ENCODE results near the gene ATP8A1.
"Not testable (repeated sequence)": the region's sequence is repeated elsewhere in the genome, so short reads cannot be mapped to it uniquely, and the experiment has no call there.

ATP8A1 gene

DNA sequence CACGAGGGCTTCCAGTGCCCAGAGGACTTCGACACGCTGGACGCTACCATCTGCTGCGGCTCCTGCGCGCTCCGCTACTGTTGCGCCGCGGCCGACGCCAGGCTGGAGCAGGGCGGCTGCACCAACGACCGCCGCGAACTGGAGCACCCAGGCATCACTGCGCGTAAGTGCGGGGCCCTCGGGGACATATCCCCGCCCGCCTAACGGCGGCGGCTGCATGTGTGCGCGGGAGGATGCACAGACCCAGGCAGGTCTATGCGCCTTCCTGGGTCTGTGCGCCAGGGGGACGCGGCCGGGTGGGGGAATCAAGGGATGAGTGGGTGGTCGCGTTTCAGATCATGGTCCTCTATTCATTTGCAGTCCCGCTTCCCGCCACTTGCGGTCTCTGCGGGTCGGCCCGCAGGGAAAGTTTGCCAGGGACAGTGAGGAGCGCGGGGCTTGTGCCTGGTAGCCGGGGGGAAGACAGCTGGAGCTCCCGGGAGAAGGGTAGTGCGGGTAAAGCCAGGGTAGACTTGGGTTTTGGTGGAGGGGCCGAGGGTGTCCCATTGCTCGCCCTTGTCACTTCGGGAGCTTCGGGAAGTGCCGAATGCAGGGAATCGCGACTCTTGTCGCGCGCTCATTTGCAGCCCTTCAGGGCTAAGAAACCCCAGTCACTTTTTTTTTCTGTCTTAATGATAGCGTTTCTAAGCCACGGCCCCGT lies 258.6 kb downstream of the ATP8A1 start:
- DNase-seq, result peak; percentile 50

GRCh38 chr4:42397635-42398170 lies 259.2 kb downstream of the ATP8A1 start:
- DNase-seq, result peak; percentile 60

DNA sequence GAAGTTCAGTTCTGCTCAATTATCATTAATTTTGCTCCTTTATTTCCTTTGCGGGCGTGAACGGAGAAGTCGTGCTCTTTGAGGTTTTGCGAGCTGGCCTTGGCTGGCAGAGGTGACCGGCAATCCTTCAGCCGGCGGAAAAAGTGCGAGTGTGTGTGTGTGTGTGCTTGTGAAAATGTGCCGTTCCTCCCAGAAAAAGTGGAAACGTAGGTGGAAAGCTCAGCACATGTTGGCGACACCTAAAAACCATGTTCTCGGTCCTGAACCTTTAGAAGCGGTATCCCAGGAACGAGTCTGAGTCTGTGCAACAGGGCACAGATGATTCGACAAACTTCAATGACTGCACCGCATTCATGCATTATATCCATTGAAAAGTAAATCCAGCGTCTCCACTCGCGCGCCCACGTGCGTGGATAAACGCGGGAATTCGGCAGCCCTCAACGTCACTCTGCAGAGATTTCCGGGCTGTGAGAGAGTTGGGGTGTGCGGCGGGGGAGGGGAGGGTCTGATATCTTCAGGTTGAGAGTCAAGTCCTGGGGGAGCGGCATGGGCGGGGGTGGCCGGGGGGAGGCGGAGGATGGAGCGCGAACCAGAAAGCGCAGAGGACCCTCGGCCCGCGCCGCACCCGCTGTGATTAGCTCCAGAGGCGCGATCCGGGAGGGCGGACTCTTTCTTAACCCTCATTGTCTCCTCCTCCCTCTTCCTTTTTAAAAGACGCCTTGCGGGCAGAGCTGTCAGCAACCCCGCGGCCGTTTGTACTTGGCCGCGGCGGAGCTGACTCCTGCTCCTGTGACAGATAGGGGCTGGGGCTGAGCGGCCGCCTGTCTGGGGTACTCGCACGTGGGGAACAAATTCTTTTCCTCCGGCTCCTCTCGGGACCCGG lies 259.9 kb downstream of the ATP8A1 start, which contains the start of gene SHISA3:
TSS of gene SHISA3 (plus strand) at position 737 of the 883 bp plus-strand sequence. CDS start 569 bp downstream, outside the sequence.
- DNase-seq, result no peak

GRCh38 chr4:42396361-42396751 lies 260.5 kb downstream of the ATP8A1 start:
- no peak for DNase-seq

GRCh38 chr4:42395595-42395994 lies 261.3 kb downstream of the ATP8A1 start:
- no peak for DNase-seq

GRCh38 chr4:42392436-42392835 lies 264.5 kb downstream of the ATP8A1 start:
- no peak for DNase-seq

DNA sequence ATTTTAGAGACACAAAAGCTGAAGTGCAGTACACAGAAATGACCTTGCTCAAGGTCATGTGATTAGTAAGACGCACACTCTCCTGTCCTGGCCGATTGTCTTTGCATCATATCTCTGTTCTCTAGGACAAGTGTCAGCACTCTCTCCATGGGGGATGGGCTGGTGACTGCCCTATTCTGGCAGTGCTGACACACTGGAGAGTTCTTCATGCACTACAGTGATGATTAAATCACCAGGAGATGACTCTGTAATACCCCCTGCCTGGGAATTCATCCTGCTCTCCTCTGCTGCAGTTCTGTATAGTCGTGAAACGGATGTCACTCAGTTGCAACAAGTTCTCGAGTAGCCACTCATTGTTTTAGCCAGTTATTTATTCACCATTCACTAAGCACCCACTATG lies 264.9 kb downstream of the ATP8A1 start:
- DNase-seq, result no peak

- DNase-seq, result no peak
These were observed 265.6 kb downstream of the ATP8A1 start for GRCh38 chr4:42391355-42391664.

- no peak for DNase-seq
These were observed 266.1 kb downstream of the ATP8A1 start for GRCh38 chr4:42390622-42391354.

GRCh38 chr4:42385516-42385915 lies 271.4 kb downstream of the ATP8A1 start:
- no peak for DNase-seq

GRCh38 chr4:42381666-42382065 lies 275.2 kb downstream of the ATP8A1 start:
- no peak for DNase-seq

- DNase-seq, result no peak
These were observed 279.4 kb downstream of the ATP8A1 start for GRCh38 chr4:42377497-42377896.

DNA sequence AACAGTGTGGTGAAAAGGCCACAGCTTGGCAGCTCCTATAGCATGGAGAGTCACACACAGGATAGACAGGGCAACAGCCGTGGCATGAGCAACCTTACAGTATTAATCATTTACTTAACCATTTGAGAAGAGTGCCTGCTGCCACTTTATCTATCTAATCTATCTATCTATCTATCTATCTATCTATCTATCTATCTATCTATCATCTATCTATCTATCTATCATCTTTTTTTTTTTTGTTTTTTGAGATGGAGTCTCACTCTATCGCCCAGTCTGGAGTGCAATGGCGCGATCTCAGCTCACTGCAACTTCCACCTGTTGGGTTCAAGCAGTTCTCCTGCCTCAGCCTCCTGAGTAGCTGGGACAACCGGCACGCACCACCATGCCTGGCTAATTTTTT lies 284.6 kb downstream of the ATP8A1 start:
- DNase-seq, result not testable (repeated sequence)

DNA sequence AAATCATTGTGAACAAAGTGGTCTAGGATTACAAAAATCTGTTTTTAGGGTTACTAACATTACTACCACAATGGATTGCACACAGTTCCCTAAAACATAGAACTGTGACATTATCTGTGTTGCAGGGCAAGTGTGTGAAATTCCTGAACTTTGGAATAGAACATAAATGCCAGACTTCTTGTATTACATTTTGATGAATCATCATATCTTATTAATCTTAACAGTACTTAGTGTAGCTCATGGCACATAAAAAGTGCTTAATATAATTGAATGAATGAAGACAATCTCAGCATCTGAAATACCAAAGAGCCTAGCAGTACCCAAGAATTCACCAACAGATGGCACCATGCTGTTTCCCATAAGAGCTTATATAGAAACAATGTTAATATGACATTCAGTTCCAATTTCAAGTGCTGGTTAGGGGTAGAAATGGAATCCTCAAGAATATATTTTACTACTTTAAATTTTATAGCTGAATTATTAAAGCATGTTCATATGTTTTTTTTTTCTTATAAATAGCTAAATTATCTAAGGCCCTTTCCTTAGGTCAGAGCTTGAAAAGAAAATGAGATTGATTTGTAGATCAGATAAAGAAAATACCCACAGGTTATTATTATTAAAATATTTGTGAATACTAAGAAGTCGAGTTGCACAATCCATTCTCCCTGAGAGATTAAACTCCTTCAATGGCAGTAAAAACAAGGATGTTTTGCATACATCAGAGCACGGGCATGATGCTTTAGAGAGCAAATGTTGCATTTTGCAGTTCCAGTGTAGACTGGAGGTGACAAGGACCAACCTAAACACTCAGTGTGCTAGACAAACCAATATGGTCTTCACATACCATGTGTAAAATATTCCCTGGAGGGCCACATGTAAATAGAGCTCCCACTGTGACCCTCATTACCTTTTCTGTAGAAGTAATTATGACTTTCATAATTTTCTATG lies 285.3 kb downstream of the ATP8A1 start:
- DNase-seq, result no peak

GRCh38 chr4:42369489-42369888 lies 287.4 kb downstream of the ATP8A1 start:
- no peak for DNase-seq

- DNase-seq, result no peak
These were observed 289.9 kb downstream of the ATP8A1 start for GRCh38 chr4:42366959-42367358.

DNA sequence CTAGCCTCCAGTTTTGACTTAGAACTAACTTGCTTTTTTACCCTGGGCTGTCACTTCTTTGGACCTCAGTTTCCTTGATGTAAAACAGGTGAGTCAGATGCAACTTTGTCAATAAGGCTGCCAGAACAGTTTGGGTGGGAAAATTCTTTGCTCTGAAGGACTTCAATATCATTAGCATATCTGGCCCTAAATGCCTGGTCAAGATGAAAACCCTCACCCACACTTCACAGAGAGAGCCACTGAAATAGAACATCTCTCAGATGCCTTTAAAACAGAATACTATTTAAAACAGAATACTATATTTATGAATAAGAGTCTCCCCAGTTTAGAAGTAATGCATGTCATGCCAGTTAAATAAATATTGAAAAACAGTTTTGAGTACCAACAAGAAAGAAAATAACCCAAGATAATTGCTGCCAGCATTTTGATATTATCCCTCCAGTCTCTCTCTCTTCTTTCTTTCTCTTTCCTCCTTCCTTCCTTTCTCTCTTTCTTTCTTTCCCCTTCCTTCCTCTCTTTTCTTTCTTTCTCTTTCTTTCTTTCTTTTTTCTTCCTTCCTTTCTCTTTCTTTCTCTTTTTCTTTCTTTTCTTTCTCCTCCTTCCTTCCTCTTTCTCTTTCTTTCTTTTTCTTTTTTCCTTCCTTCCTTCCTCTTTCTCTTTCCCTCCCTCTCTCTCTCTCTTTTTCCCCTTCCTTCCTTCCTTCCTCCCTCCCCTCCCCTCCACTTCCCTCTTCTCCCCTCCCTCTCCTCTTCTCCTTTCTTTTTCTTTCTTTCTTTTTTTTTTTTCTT lies 292.4 kb downstream of the ATP8A1 start:
- DNase-seq, result no peak

- no peak for DNase-seq
These were observed 293.3 kb downstream of the ATP8A1 start for GRCh38 chr4:42363614-42364013.

- no peak for DNase-seq
These were observed 294.3 kb downstream of the ATP8A1 start for GRCh38 chr4:42362591-42362990.

DNA sequence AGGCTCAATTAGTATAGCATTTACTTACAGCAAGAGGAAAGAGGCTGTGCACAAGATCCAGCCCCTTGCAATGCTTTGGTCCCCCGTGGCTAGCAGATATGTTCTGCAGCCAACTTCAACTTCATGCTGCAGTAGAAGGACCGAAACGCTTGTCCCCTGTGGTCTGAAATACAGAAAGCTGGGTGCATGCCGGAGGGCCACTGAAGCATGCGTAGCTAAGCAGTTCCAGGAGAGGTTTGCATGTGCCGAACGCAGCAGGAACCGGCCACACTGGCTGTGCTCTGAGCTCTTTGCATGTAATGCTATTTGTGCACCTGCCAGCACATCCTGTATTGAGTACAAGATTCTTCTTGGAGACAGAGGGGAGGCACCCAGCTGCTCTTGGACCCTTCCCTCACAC lies 295.4 kb downstream of the ATP8A1 start:
- DNase-seq, result peak; percentile 22

DNA sequence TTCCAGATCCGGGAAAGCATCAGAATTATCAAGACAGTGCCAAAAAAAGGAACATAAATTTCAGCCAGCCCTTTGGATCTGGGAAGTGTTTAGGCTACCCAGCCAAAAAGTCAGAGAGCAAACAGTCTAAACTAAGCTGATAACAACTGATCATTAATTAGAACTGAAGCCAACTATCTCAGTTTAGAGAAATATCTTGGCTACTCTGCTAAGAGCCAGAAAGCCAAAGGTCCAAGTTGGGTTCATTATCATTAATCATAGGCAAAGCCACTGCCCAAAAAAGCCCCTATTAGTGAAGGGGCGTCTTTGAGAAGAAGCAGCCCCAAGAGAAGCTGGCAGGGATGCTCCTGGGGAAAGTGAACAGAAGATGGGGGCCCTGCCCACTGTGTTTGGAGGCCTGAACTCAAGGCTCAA lies 296.6 kb downstream of the ATP8A1 start:
- no peak for DNase-seq

All from right hindlimb (tissue), 1 donor.